MV-4-11 (cell line): ENCODE measurements around the gene SLC7A8.

Source experiments
- DNase-seq: peaks from one replicate; lab custom pipeline; 2025; lab: John Stamatoyannopoulos, UW

SLC7A8 gene

DNA sequence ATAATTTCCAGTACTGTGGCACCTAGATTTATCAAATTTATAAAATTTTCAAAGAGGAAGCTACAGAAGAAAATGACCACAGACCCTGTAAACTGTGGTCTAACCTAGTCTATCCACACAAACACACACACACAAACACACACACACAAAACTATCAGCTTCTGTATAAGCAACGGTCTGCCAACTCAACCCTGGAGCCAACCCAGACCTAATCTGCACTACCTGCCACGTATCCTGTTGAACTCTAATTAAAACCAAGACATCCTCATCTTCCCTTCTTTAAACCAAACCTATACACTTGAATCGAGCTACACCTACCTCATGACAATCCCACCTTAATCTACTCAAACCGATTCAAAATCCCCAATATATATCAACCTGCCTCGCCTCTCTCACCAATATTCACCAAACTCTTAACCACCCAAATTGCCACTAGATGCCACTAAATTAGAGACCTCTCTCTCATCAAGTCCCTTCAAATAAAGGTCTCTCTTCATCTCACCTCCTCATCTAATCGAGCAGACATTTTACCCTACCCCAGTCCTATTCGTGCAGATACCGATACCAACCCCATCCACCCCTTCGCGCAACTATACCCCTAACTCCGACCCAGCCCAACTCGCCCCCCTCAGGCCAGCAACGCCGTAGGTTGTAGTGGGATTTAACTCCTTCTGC lies 89.3 kb downstream of the SLC7A8 start:
- no peak for DNase-seq

DNA sequence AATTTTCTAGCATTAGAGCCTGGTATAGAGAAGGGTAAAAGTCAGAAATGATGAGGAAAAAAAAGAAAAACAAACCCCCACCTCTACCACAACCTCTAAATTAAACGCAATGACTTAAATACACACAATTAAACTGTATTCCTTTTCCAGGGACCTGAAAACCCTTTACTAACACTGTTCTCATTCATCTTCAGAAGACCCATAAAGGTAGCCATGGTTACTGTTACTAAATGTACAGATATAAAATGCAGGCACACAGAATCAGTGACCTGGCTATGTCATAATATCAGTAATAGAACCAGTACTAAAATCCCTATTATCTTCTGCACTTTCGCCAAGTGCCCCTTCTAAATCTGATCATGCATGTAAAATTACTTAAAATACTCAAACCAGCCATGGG lies 89.9 kb downstream of the SLC7A8 start:
- no peak for DNase-seq

DNA sequence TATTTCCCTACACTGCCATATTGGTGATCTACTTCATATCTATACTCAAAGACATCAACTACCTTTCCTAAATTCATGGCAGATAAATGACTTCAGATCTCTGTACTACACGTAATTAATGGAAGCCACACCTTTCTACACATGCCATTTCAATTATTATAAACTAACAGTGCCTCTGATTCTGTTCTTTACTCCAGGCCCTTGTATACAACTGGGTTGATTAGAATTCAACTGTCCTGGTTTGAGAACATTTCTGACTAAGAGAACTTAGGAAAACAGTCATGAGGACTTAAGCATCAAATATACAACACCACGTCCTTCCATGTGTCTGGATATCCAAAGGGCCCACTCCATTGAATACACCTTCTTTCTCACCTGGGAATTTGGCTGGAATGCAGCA lies 90.4 kb downstream of the SLC7A8 start:
- DNase-seq, result no peak

DNA sequence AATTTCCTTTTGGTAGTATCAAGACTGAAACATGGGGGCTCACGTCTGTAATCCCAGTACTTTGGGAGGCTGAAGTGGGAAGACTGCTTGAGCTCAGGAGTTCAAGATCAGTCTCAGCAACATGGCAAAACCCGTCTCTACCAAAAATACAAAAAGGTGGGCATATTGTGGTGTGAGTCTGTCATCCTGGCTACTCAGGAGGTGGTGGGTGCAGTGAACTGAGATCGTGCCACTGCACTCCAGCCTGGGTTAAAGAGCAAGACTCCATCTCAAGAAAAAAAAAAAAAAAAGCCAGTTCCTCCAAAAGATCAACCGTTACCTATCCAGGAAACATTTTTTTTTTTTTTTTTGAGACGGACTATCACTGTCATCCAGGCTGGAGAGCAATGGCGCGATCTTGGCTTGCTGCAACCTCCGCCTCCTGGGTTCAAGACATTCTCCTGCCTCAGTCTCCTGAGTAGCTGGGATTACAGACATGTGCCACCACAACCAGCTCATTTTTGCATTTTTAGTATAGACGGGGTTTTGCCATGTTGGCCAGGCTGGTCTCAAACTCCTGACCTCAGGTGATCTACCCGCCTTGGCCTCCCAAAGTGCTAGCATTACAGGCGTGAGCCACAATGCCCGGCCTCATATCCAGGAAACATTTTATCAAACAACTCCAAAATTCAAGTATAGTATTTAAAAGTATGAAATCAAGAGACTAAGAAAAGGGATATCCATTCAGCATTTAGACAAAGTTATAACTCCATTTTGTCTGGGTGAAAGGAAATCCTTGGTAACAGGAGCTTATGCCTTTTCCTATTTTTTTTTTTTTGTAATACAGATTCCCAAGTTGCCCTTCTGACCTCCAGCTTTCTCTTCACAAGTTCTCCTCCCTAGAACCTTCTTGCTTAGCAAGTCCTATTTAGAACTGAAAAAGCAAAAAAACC lies 91.9 kb downstream of the SLC7A8 start:
- no peak for DNase-seq

DNA sequence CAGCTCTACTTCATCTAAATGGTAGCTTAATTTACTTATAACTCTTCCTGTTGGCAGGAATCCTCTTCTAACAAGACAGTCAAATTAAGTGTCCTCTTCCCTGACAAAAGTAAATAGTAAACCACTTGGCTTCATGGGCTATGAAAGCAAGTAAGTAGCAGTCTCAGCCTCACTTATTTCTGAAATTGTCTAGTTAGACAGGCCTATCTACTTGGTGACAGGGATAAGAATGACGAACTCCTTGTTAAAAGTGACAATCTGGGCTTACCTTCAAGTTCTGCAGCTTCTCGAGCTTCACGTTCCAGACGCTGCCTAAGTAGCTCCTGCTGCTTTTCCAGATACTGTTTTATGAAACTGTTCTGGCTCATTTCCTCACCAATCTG lies 93.2 kb downstream of the SLC7A8 start:
- no peak for DNase-seq

DNA sequence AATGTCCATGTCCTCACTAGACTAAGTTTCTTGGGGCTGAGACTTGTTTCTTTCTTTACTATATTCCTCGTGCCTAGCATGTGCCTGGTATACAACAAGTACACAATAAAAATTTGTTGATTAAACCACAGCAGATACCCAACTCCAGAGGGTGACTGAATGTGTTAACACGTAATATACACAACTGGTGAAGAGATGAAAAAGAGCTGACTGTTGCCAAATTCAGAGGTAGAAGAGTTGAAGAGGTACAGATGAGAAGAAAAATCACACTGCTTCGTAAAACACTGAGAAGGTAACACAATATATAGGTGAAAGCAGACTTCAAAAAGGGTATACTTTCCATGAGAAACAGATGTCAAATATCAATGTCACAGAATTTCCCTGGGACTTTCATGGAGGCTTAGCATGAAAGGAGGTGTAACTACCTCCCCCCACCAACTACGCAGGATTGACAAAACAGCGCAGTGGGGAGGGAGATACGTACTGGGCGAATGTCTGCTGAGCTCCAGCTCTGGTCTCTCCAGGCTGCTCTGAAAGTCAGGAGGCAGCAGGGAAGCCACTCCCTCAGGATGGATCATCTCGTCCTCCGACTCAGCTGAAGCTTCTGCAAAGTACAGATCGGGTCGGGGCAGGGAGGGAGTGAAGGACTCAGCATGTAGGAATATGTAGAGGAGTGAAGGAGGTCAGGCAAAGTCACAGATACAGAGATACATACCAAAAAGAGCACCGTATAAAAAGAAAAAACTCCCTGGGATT lies 93.8 kb downstream of the SLC7A8 start:
- no peak for DNase-seq

DNA sequence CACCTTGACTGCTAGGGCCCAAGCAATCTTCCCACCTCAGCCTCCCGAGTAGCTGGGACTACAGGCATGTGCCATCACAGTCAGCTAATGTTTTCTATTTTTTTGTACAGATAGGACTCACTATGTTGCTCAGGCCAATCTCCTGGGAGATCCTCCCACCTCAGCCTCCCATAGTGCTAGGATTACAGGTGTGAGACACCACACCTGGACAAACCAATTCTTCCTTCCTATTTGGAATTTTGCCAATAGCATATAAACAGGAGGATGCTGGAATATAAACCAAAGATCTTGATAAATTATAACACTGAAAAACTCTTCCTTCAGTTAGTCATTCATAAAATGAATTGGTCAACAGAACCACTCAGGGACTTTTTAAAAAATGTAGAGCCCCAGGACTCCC lies 96.9 kb downstream of the SLC7A8 start:
- DNase-seq, result no peak

DNA sequence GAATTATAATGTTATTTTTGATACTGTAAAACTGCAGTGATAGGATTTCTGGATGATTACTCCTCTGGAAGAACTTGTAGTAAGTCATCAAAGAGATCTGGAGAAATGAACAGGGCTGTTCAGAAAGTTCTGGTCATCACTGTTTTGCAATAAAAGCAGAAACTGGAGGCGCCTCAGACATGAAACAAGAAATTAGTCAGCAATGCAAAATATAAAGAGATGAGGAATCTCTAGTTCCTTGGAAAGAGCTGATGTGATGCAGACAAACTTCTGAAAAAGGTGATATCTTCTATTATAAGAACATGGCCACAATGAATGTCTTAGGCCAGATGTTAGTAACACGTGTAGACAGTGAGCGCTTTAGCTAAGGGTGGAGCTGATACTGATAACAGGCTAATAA lies 98.0 kb downstream of the SLC7A8 start:
- no peak for DNase-seq

DNA sequence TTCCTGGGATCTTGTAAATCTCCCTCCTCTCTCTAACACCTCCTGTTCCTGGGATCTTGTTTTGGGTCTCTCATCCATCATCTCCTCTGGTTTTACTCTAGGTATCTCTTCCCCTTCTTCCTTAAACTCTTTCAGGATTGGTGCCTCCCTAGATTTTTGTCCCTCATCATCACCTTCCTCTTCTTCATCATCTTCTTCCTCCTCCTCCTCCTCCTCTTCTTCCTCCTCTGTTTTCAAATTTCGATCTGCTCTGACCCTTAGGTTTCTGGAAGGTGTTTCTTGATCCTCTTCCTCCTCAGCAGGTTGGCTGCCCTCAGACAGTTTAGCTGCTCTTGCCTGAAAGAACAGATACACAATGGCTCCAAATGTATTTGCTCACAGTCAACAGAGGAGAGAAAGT lies 103.0 kb downstream of the SLC7A8 start:
- no peak for DNase-seq

DNA sequence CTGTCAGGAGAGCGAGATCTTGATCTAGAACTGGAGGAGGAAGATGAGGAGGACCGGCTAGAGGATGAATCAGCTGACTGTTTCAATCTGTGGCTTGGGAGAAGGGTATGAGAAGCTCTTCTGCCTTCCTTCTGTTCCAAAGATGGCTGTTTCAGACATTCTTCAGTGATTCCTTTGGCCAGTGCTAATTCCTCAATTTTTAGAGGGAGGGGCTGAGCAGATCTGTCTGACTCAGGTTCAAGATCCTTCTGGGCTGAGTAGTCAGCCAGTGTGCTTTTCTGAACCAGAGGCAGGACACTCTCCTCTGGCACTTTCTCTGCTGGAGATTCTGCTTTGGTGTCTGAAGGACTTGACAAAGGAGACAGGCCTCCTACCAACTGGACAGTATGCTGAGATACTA lies 103.7 kb downstream of the SLC7A8 start:
- no peak for DNase-seq

DNA sequence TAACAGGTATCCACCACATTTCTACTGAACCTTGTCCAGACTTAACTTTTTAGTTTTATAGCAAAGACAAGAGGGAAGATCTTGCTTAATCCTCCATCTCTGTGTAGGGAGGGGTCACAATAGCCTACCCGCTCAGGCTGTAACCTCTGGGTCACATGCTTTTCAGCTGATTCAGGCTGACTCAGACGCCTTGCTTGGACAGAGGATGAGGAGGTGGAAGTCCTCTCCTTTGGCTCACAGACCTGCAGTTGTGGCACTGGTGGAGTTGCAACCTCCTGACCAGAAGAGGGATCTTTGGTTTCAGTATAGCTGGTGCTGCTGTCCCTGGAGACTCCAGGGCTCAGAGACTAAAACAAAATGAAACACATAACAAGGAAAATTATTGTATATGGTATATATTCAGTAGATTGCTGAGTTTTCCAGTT lies 104.8 kb downstream of the SLC7A8 start:
- DNase-seq, result no peak

DNA sequence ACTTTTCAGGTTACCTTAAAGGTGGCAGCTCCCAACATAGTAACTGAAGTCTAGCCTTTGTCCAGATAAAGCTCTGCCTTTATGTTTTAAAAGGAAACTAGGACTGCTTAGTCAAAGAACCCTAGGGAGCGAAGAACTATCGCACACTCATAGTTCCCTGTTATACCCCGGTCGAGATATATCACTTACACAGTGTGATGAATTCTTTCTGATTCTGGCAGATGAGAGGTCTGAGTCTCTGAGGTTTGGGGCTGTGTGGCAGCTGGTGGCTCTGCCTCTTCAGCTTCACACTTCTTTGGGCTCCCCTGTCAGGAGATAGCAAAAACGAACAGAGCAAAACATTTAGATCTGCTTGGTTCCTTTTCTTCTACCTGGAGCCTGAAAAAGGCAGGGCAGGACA lies 105.5 kb downstream of the SLC7A8 start:
- no peak for DNase-seq

DNA sequence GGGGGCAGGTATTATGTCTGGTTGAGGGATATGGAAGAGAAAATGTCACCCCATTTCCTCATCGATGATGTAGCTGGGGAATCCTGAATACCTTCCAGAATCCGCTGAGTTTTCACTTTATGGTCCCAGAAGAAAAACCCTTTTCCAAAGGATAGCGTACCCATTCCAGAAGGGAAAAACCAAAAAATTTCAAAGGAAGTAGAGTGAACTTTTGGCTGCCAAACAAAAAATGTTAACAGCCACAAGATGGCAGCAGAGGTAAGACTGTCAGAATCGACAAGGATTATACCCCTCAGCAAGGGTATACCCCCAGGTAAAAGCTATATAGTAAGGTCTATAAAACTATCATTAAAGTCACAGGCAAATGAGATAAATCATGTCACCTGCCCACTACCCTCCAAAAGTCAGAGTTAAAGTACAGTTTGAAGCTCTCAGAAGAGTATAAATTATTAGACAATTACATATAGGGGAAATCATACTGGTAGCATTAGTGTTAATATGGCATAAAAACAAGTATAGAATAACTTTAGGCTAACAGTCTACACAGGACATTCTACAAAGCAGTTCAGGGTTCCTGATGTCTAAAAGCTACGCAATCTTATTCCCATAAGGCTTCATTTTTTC lies 106.6 kb downstream of the SLC7A8 start:
- no peak for DNase-seq
